ACC112 (cell line): ENCODE measurements around the gene ZNF793.
A peak's percentile ranks its signal among the peaks of the same experiment; 100 is the strongest.

Source experiments
- H2AFZ ChIP-seq: fragments of 200-600 bp; sonication (generic); one replicate; pipeline ENCODE4 v1.6.0; 2017; ENCODE audit warnings: antibody characterized with exemption, low read length; ENCODE audit not compliant: unreplicated experiment
- H3K27ac ChIP-seq: fragments of 200-600 bp; sonication (generic); 2 replicates; pipeline ENCODE4 v1.5.1; 2014; ENCODE audit warnings: low read depth, mild to moderate bottlenecking, antibody characterized with exemption, low read length, moderate library complexity
- H3K27me3 ChIP-seq: fragments of 200-600 bp; sonication (generic); 2 replicates; pipeline ENCODE4 v1.6.1; 2014; ENCODE audit warnings: mild to moderate bottlenecking, antibody characterized with exemption, low read length, moderate library complexity, mixed read lengths; ENCODE audit not compliant: insufficient read depth
- H3K36me3 ChIP-seq: fragments of 200-600 bp; sonication (generic); 2 replicates; pipeline ENCODE4 v1.6.1; 2016; ENCODE audit warnings: mild to moderate bottlenecking, antibody characterized with exemption, low read length, moderate library complexity, mixed read lengths; ENCODE audit not compliant: insufficient read depth
- H3K4me1 ChIP-seq: fragments of 200-600 bp; sonication (generic); one replicate; pipeline ENCODE4 v1.6.1; 2016; ENCODE audit warnings: low read length, mixed read lengths; ENCODE audit not compliant: insufficient read depth, unreplicated experiment, control insufficient read depth
- H3K4me3 ChIP-seq: fragments of 200-600 bp; sonication (generic); 2 replicates; pipeline ENCODE4 v1.5.1; 2014; ENCODE audit warnings: mild to moderate bottlenecking, low read depth, low read length
- H3K79me2 ChIP-seq: fragments of 200-600 bp; sonication (generic); one replicate; pipeline ENCODE4 v1.6.0; 2016; ENCODE audit warnings: low read length; ENCODE audit not compliant: control insufficient read depth, unreplicated experiment, insufficient read depth

ZNF793 gene

DNA sequence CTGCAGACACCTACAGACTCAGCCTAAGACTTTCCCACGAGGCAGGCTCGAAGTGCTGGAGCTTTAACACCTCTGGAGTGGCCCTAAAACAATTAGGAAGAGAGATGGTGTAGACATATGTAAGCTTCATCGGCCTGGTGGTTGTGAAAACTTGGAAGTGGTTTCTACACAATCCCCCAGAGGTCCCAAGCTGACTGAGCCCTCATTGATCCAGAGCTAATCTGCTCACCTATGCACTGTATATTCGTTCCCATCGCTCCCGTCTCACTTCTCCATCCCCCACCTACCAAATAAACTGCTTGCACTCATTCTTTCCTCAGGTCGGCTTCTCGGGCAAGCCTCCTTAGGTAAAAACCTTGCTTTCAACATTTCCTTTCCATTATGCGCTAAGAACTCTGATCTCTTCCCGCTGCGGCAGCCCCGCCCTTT is 767 bp upstream of the ZNF793 start:
- H3K4me3 ChIP-seq: peak overlapping the region; percentile 85

GRCh38 chr19:37507167-37507464 is 377 bp downstream of the ZNF793 start:
- H3K27me3 ChIP-seq: no peaks in the 10 kb centered on the region
- H3K27ac ChIP-seq: no peak overlapping the region
- peak overlapping the region; percentile 60 for H2AFZ ChIP-seq
- H3K4me3 ChIP-seq: peak overlapping the region; percentile 85
- no peaks in the 10 kb centered on the region for H3K4me1 ChIP-seq
- peaks cover 10% of the 10 kb centered on the region for H3K79me2 ChIP-seq
- peaks cover 8% of the 10 kb centered on the region; the same call in 1 of the 2 replicates for H3K36me3 ChIP-seq

More for the DNA sequence above, 767 bp upstream of the ZNF793 start:
- Histone ChIP-seq H3K27ac (peak overlapping the region; percentile 75), H3K79me2 (peaks cover 10% of the 10 kb centered on the region), H2AFZ (peak overlapping the region; percentile 60), H3K4me1 (no peaks in the 10 kb centered on the region), H3K36me3 (peaks cover 5% of the 10 kb centered on the region; the same call in 1 of the 2 replicates), H3K27me3 (no peaks in the 10 kb centered on the region)

DNA sequence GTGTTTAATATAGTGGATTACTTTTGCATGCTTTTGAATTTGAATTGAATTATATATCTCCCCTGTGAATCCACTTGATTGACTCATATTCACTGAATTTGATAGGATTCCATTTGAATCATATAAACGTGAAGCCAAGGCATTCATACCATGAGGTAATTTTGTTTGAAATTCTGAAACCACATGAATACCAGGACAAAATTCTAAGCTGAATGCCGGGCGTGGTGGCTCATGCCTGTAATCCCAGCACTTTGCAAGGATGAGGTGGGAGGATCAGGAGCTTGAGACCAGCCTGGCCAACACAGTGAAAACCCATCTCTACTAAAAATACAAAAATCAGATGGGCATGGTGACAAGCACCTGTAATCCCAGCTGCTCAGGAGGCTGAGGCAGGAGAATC is 4.4 kb downstream of the ZNF793 start:
- no peaks in the 10 kb centered on the region for H3K27me3 ChIP-seq
- no peak overlapping the region for H3K4me3 ChIP-seq
- peaks cover 10% of the 10 kb centered on the region for H3K79me2 ChIP-seq
- no peak overlapping the region for H3K27ac ChIP-seq
- H3K36me3 ChIP-seq: peaks cover 27% of the 10 kb centered on the region
- no peak overlapping the region for H2AFZ ChIP-seq
- H3K4me1 ChIP-seq: peaks cover 4% of the 10 kb centered on the region

GRCh38 chr19:37511821-37512220 is 5.1 kb downstream of the ZNF793 start:
- Histone ChIP-seq H3K4me3 (no peak overlapping the region), H3K27me3 (no peaks in the 10 kb centered on the region), H2AFZ (no peak overlapping the region), H3K4me1 (peaks cover 4% of the 10 kb centered on the region), H3K27ac (no peak overlapping the region), H3K36me3 (peaks cover 27% of the 10 kb centered on the region), H3K79me2 (peaks cover 10% of the 10 kb centered on the region)

- H3K4me1 ChIP-seq: peaks cover 4% of the 10 kb centered on the region
- peaks cover 33% of the 10 kb centered on the region for H3K36me3 ChIP-seq
- no peak overlapping the region for H3K27ac ChIP-seq
- no peak overlapping the region for H3K4me3 ChIP-seq
- H3K27me3 ChIP-seq: no peaks in the 10 kb centered on the region
- H2AFZ ChIP-seq: no peak overlapping the region
- no peaks in the 10 kb centered on the region for H3K79me2 ChIP-seq
Observed at GRCh38 chr19:37513397-37513796, 6.7 kb downstream of the ZNF793 start.

GRCh38 chr19:37519890-37520289 is 13.2 kb downstream of the ZNF793 start:
- Histone ChIP-seq H3K27ac (no peak overlapping the region), H2AFZ (no peak overlapping the region), H3K4me3 (no peak overlapping the region), H3K27me3 (no peaks in the 10 kb centered on the region), H3K79me2 (no peaks in the 10 kb centered on the region), H3K36me3 (peaks cover 27% of the 10 kb centered on the region), H3K4me1 (no peaks in the 10 kb centered on the region)

DNA sequence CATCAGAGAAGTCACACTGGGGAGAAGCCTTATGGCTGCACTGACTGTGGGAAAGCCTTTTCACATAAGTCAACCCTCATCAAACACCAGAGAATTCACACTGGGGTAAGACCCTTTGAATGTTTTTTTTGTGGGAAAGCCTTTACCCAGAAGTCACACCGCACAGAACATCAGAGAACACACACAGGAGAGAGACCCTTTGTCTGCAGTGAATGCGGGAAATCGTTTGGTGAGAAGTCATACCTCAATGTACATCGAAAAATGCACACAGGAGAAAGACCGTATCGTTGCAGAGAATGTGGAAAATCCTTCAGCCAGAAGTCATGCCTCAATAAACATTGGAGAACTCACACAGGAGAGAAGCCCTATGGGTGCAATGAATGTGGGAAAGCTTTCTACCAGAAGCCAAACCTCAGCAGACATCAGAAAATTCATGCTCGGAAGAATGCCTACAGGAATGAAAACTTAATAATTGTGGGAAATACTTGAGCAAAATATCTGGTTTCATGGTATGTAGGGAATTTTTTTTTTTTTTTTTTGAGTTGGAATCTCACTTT is 30.7 kb downstream of the ZNF793 start:
- Histone ChIP-seq H3K4me1 (no peaks in the 10 kb centered on the region), H3K27me3 (no peaks in the 10 kb centered on the region), H2AFZ (no peak overlapping the region), H3K4me3 (no peak overlapping the region), H3K36me3 (peaks cover 45% of the 10 kb centered on the region), H3K79me2 (no peaks in the 10 kb centered on the region), H3K27ac (no peak overlapping the region)

- Histone ChIP-seq H3K36me3 (0 out of 2 replicates have a peak, but pooled peaks cover 5% of the 10 kb centered on the region), H2AFZ (peak overlapping the region; percentile 85), H3K27ac (peak overlapping the region; percentile 69), H3K27me3 (no peaks in the 10 kb centered on the region), H3K4me1 (no peaks in the 10 kb centered on the region), H3K4me3 (peak overlapping the region; percentile 82), H3K79me2 (no peaks in the 10 kb centered on the region)
Observed at GRCh38 chr19:37551129-37551993, 44.6 kb downstream of the ZNF793 start.

DNA sequence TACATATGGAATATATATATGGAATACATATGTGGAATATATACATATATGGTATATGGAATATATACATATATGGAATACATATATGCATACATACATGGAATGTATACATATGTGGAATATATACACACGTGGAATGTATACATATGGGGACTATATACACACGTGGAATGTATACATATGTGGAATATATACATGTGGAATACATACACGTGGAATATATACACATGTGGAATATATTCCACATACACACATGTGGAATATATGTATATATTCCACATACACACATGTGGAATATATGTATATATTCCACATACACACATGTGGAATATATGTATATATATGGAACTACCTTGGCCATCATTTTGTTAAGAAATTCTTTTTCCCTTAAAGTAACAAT is 56.8 kb downstream of the ZNF793 start:
- H3K27ac ChIP-seq: no peak overlapping the region

GRCh38 chr19:37564624-37565369 is 58.1 kb downstream of the ZNF793 start:
- no peak overlapping the region for H3K4me3 ChIP-seq
- H2AFZ ChIP-seq: no peak overlapping the region
- no peaks in the 10 kb centered on the region for H3K4me1 ChIP-seq
- peaks cover 32% of the 10 kb centered on the region for H3K36me3 ChIP-seq
- H3K79me2 ChIP-seq: no peaks in the 10 kb centered on the region
- H3K27ac ChIP-seq: no peak overlapping the region
- no peaks in the 10 kb centered on the region for H3K27me3 ChIP-seq

More for the DNA sequence above, 56.8 kb downstream of the ZNF793 start:
- no peak overlapping the region for H2AFZ ChIP-seq
- no peaks in the 10 kb centered on the region for H3K27me3 ChIP-seq
- no peaks in the 10 kb centered on the region for H3K4me1 ChIP-seq
- no peaks in the 10 kb centered on the region for H3K79me2 ChIP-seq
- H3K4me3 ChIP-seq: no peak overlapping the region
- peaks cover 31% of the 10 kb centered on the region for H3K36me3 ChIP-seq
